Ovary (tissue), 9 donors: ENCODE data around the gene LINS1. TPM values are rescaled to one million over a fixed set of nuclear protein-coding genes. Genes with fewer than 3 reads are reported as not detected.
A peak's percentile ranks its signal among the peaks of the same experiment; 100 is the strongest.

ENCODE experiments used
- DNase-seq, 5 donors: peaks; one replicate each; pipeline ENCODE4 v3.0.0-alpha.2; 2019 to 2020
- H3K27ac ChIP-seq, 2 donors: fragments of 200-600 bp; one replicate each; pipeline versions ENCODE4 v1.5.1 to v1.8.0; 2019 to 2022
- H3K27me3 ChIP-seq: fragments of 200-600 bp; one replicate; pipeline ENCODE4 v1.8.0; 2022
- H3K36me3 ChIP-seq: fragments of 200-600 bp; sonication (generic); one replicate; pipeline ENCODE4 v1.5.1; 2019
- H3K4me1 ChIP-seq: one replicate; pipeline ENCODE4 v1.8.1; 2013; ENCODE audit warnings: mild to moderate bottlenecking, moderate library complexity; ENCODE audit not compliant: insufficient read depth
- H3K4me3 ChIP-seq: fragments of 200-600 bp; sonication (generic); one replicate; pipeline ENCODE4 v1.5.1; 2017
- H3K9me3 ChIP-seq, 2 donors: fragments of 200-600 bp in 1 of 2; sonication (generic) in 1 of 2; one replicate each; pipeline versions ENCODE4 v1.5.1 to v1.8.1; 2013 to 2019; ENCODE audit warnings: mild to moderate bottlenecking in 1 of 2, moderate library complexity in 1 of 2
- EP300 ChIP-seq: sonication (generic); formaldehyde crosslinking; IDR thresholded peaks from one replicate; pipeline ENCODE4 v1.6.1; 2017; ENCODE audit warnings: antibody characterized with exemption
- POLR2A ChIP-seq: fragments of 450-650 bp; IDR thresholded peaks from one replicate; pipeline ENCODE4 v1.6.1; 2017; ENCODE audit warnings: antibody characterized with exemption, mild to moderate bottlenecking, moderate library complexity
- WGBS, 3 donors: extraction: QIAGEN DNeasy Blood & Tissue Kit in 1 of 3; methylation state at CpG; one replicate each; pipeline versions ENCODE4 v1.1.5 to v1.1.7; 2013 to 2017; 5-methylcytosine and 5-hydroxymethylcytosine counted together
- intact Hi-C, 4 donors: fragments of 100-400 bp; cut with DNase I; formaldehyde crosslinking; loops; one replicate each; pipeline versions ENCODE4 v1.11.0 to v1.15.1; 2022 to 2023
- polyA plus RNA-seq, 2 donors: library from polyadenylated mRNA; stranded (reverse); fragments of 200-250 nt in 1 of 2; fragments of 350-450 nt in 1 of 2; fragmentation: Illumina TruSeq in 1 of 2; extraction: RNeasy Lipid Tissue Mini Kit (QIAGEN cat#74804) in 1 of 2; gene quantifications; one replicate each; pipeline ENCODE4 v1.2.3, GENCODE V29; 2013 to 2014
- total RNA-seq, 7 donors: library from RNA; depleted of rRNA in 2 of 7; stranded (reverse); fragments of >200 nt in 2 of 7; fragmentation: NEBNext Ultra II Directional in 3 of 7; extraction: Animal tissue kit (Norgen Biotek cat#: 25700) in 3 of 7; gene quantifications; one replicate each; pipeline versions ENCODE4 v1.1.0 to v1.2.4, GENCODE V29; 2016 to 2023
- TF ChIP-seq, protein P1 (sequence below), 3 donors: fragments of 450-650 bp in 2 of 3; fragments of 200-600 bp in 1 of 3; IDR thresholded peaks; one replicate each; pipeline versions ENCODE4 v1.5.1 to v1.8.0; 2016 to 2022; ENCODE audit warnings: antibody characterized with exemption in 3 of 3, mild to moderate bottlenecking in 1 of 3
- donor health status: DM: no; HTN: no; CAD: no; lungs with moderate emphysema.
- donor health status: DM: no; HTN: no; CAD: no.
- donor health status: Bipolar disorder and iron deficiency.
- donor health status: DM: yes; HTN: yes; CAD: no.
- donor health status: DM: no; HTN: no; CAD: no.
- donor health status: DM: yes; HTN: yes; CAD: no.

The LINS1 gene
- total and polyA plus RNA-seq, 9 donors: 9.9 to 35.9 (median 19.4) TPM

DNA sequence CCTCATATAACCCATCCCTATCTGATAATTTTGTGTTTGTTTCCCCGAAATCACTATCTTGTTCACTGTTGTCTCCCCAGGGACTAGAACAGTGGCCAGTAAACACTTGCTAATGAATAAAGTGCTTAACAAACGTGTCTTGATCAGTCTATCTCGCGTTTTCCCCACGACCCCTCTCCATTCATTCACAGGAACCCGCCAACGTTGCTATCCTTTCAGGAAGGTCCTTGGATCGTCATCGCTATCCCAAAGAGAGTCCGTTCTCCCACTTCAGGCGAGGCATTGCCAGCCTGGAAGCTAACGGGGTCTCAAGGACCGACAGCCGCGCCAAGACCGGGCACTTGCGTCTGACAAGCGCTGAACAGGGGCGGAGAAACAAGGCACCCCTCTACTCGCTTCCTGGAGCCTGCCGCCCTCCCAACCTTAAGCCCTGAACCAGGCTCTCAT, 344 bp downstream of the LINS1 start:
- H3K4me1 ChIP-seq: peaks cover 6% of the 10 kb centered on the region
- H3K9me3 ChIP-seq: no peaks in the 10 kb centered on the region
- no peaks in the 10 kb centered on the region for H3K36me3 ChIP-seq
- intact Hi-C loops: loop anchor here in 1 of 4 donors (10.0 kb wide), 1 partner anchor 673 kb away; the partner anchor contains the start of gene SELENOS
- WGBS, 3 donors: 0% methylated on average over 21 of the region's 21 CpGs
- TF ChIP-seq, protein P1, sequence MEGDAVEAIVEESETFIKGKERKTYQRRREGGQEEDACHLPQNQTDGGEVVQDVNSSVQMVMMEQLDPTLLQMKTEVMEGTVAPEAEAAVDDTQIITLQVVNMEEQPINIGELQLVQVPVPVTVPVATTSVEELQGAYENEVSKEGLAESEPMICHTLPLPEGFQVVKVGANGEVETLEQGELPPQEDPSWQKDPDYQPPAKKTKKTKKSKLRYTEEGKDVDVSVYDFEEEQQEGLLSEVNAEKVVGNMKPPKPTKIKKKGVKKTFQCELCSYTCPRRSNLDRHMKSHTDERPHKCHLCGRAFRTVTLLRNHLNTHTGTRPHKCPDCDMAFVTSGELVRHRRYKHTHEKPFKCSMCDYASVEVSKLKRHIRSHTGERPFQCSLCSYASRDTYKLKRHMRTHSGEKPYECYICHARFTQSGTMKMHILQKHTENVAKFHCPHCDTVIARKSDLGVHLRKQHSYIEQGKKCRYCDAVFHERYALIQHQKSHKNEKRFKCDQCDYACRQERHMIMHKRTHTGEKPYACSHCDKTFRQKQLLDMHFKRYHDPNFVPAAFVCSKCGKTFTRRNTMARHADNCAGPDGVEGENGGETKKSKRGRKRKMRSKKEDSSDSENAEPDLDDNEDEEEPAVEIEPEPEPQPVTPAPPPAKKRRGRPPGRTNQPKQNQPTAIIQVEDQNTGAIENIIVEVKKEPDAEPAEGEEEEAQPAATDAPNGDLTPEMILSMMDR (IDR thresholded peaks at IDR 0.05): no peak
- peak; percentile 29 for TF ChIP-seq POLR2A
- TF ChIP-seq EP300: no peak
- H3K27me3 ChIP-seq: no peaks in the 10 kb centered on the region
- peak overlapping the region in 1 of 2 donors; percentile 25 for H3K27ac ChIP-seq
- peak overlapping the region; percentile 92 for H3K4me3 ChIP-seq
- DNase-seq: no peak

DNA sequence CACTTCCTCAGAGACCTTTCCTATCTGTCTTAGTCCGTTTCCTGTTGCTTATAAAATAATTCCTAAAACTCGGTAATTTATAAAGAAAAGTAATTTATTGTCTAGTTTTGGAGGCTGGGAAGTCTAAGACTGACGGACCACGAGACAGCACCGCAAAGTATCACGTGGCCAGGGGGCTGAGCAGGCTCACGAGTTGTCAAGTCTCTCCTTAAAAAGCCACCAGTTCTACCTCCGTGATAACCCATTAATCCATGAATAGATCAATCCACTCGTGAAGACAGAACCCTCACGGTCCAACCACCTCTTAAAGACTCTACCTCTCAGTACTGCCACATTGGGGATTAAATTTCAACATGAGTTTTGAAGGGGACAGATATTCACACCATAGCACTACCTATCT, 821 bp downstream of the LINS1 start:
- H3K4me1 ChIP-seq: peaks cover 6% of the 10 kb centered on the region
- H3K9me3 ChIP-seq: no peaks in the 10 kb centered on the region
- TF ChIP-seq, protein P1 (IDR thresholded peaks at IDR 0.05): no peak
- TF ChIP-seq POLR2A (no peak), EP300 (no peak)
- H3K4me3 ChIP-seq: peak overlapping the region; percentile 92
- H3K27me3 ChIP-seq: no peaks in the 10 kb centered on the region
- no peaks in the 10 kb centered on the region for H3K36me3 ChIP-seq
- intact Hi-C loops: loop anchor here in 1 of 4 donors (10.0 kb wide), 1 partner anchor 674 kb away; the partner anchor contains the start of gene SELENOS
- 1 to 3% (median 1%) methylated on average over 10 of the region's 10 CpGs for WGBS, 3 donors
- no peak overlapping the region for H3K27ac ChIP-seq
- DNase-seq: no peak

DNA sequence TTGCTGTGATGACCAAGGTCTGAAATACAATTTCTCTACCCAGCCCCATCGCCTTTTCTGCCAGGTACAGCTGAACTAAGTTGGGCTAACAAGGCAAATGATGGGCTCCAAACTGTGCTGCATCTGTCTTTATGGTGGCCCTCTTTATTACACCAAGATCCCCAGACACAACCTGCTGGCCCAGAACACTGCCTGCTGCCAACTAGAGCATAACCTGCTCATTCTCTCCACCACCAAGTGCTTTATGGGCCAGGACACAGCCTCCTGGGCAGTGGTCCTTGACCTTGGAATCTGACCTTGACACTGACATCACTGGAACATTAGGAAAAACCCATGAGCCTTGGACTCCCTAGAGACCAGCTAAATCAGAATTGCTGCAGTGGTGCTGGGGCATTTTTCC, 3.3 kb downstream of the LINS1 start:
- intact Hi-C loops: no loop called here
- Histone ChIP-seq H3K4me1 (peaks cover 8% of the 10 kb centered on the region), H3K27ac (no peak overlapping the region), H3K36me3 (no peaks in the 10 kb centered on the region), H3K9me3 (no peaks in the 10 kb centered on the region), H3K27me3 (no peaks in the 10 kb centered on the region), H3K4me3 (no peak overlapping the region)
- no peak for TF ChIP-seq EP300
- TF ChIP-seq, protein P1 (IDR thresholded peaks at IDR 0.05): no peak
- no peak for TF ChIP-seq POLR2A
- no peak for DNase-seq
- 96 to 100% (median 97%) methylated on average over 1 of the region's 1 CpG for WGBS, 3 donors

DNA sequence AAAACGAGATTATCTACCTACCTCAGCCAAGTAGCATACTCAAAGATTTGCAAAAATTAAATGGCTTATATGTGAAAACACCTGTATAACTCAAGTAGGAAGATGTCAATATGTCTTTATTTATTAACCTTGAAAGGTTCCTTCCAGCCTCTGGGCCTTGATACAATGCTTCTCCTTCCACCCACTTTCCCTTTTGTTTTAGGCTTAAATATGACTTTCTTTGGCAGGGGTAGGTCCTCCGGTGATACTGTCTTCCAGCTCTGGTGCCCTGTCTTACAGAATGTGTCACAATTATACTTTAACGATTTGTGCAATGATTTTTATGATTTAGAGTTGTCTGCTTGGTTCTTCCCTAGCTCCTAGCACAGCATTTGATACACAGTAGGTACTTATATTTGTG, 4.1 kb downstream of the LINS1 start:
- 89 to 95% (median 93%) methylated on average over 3 of the region's 3 CpGs for WGBS, 3 donors
- Histone ChIP-seq H3K4me3 (no peak overlapping the region), H3K27me3 (no peaks in the 10 kb centered on the region), H3K9me3 (no peaks in the 10 kb centered on the region), H3K27ac (no peak overlapping the region), H3K4me1 (peaks cover 8% of the 10 kb centered on the region), H3K36me3 (no peaks in the 10 kb centered on the region)
- DNase-seq: no peak
- TF ChIP-seq EP300 (no peak), POLR2A (no peak)
- TF ChIP-seq, protein P1 (IDR thresholded peaks at IDR 0.05): no peak
- intact Hi-C loops: no loop called here
